Adrenal gland (tissue), 19 donors: ENCODE measurements around the gene ECE2. TPM values are rescaled to one million over a fixed set of nuclear protein-coding genes. Genes with fewer than 3 reads are reported as not detected.

Experiments
- DNase-seq, 7 donors: peaks; one replicate each; pipeline ENCODE4 v3.0.0-alpha.2; 2019 to 2020
- H3K27ac ChIP-seq, 5 donors: fragments of 200-600 bp; sonication (generic) in 4 of 5; 1 replicate in 3 of 5; 2 replicates in 2 of 5; pipeline versions ENCODE4 v1.5.1 to v1.8.0; 2016 to 2020; ENCODE audit warnings: mild to moderate bottlenecking in 1 of 5
- H3K27me3 ChIP-seq: fragments of 200-600 bp; 2 replicates; pipeline ENCODE4 v1.8.0; 2021
- H3K36me3 ChIP-seq, 2 donors: fragments of 200-600 bp; replicated peaks in 1 of 2; 1 replicate in 1 of 2; 2 replicates in 1 of 2; pipeline versions ENCODE4 v1.5.1 to v1.8.0; 2018 to 2022
- H3K4me1 ChIP-seq, 2 donors: fragments of 200-600 bp; replicated peaks in 1 of 2; 1 replicate in 1 of 2; 2 replicates in 1 of 2; pipeline versions ENCODE4 v1.5.1 to v1.8.0; 2018 to 2021
- H3K4me3 ChIP-seq, 4 donors: fragments of 200-600 bp; sonication (generic) in 3 of 4; one replicate each; pipeline ENCODE4 v1.5.1; 2016 to 2018
- H3K9me3 ChIP-seq, 3 donors: fragments of 200-600 bp; sonication (generic) in 1 of 3; replicated peaks in 1 of 3; 1 replicate in 2 of 3; 2 replicates in 1 of 3; pipeline versions ENCODE4 v1.5.1 to v1.8.0; 2016 to 2021
- POLR2A ChIP-seq, 2 donors: fragments of 450-650 bp; IDR thresholded peaks; one replicate each; pipeline ENCODE4 v1.6.1; 2017; ENCODE audit warnings: antibody characterized with exemption in 2 of 2, mild to moderate bottlenecking in 2 of 2, moderate library complexity in 1 of 2
- WGBS, 4 donors: extraction: QIAGEN DNeasy Blood & Tissue Kit in 2 of 4; methylation state at CpG; one replicate each; pipeline versions ENCODE4 v1.1.5 to v1.1.7; 2013 to 2017; 5-methylcytosine and 5-hydroxymethylcytosine counted together
- intact Hi-C, 2 donors: fragments of 100-400 bp; cut with DNase I; formaldehyde crosslinking; loops; one replicate each; pipeline versions ENCODE4 v1.14.1 to v1.15.0; 2022 to 2023
- long read RNA-seq, 10 donors: library from polyadenylated mRNA in 3 of 10; unstranded in 2 of 10; stranded (forward) in 1 of 10; transcript quantifications; one replicate each; pipeline ENCODE4 v2.0.0 and lab custom pipeline, GENCODE V29; 2021 to 2026
- polyA plus RNA-seq, 3 donors: library from polyadenylated mRNA; stranded (reverse); fragments of 200-250 nt in 2 of 3; fragments of 350-450 nt in 1 of 3; fragmentation: Illumina TruSeq in 1 of 3; extraction: RNeasy Lipid Tissue Mini Kit (QIAGEN cat#74804) in 1 of 3; gene quantifications; one replicate each; pipeline ENCODE4 v1.2.3, GENCODE V29; 2013 to 2014
- total RNA-seq, 9 donors: library from RNA; depleted of rRNA in 4 of 9; stranded (reverse); fragments of >200 nt in 4 of 9; fragments of 120-200 nt in 1 of 9; fragmentation: NEBNext Ultra II Directional in 1 of 9; extraction: Animal tissue kit (Norgen Biotek cat#: 25700) in 1 of 9; gene quantifications; one replicate each; pipeline versions ENCODE4 v1.1.0 to v1.2.4, GENCODE V29; 2013 to 2023
- TF ChIP-seq, protein P1 (sequence below), 6 experiments: fragments of 450-650 bp in 4 of 6; fragments of 200-600 bp in 2 of 6; sonication (generic) in 1 of 6; IDR thresholded peaks; 1 replicate in 5 of 6; 2 replicates in 1 of 6; pipeline versions ENCODE4 v1.5.1 to v1.8.0; 2016 to 2021; ENCODE audit warnings: antibody characterized with exemption in 6 of 6, mild to moderate bottlenecking in 2 of 6, moderate library complexity in 1 of 6
- donor health status: healthy with polysubstance abuse.
- donor health status: Bipolar disorder and iron deficiency.
- donor health status: DM: yes; HTN: yes; CAD: no.
- donor health status: DM: no; HTN: no; CAD: no.
- donor health status: DM: no; HTN: no; CAD: no.
- donor health status: DM: yes; HTN: yes; CAD: no.

The ECE2 gene
- total RNA-seq (1 to 10 TPM in 3 of 9 donors, under 1 TPM in 2, not detected in 4; 0.27 to 9.3 (median 4.5) TPM), polyA plus RNA-seq (10 to 100 TPM in 1 of 3 donors, 1 to 10 TPM in 2; 3.0 to 15.2 (median 8.2) TPM)
- long read RNA-seq, donor 1, result 0 reads
- long read RNA-seq, donor 2, result 0 reads
- long read RNA-seq, donor 3, result 0 reads
- long read RNA-seq, donor 4, result 0 reads
- long read RNA-seq, donor 5, result 0 reads
- long read RNA-seq, donor 6, partial matches to known transcripts, result 1 of 4 reads
- long read RNA-seq, donor 6, other reads (novel, unspliced or antisense), result 3 of 4 reads
- long read RNA-seq, donor 7, result 0 reads
- long read RNA-seq, donor 8, result 0 reads
- long read RNA-seq, donor 9, result 0 reads
- long read RNA-seq, donor 10, result 0 reads

DNA sequence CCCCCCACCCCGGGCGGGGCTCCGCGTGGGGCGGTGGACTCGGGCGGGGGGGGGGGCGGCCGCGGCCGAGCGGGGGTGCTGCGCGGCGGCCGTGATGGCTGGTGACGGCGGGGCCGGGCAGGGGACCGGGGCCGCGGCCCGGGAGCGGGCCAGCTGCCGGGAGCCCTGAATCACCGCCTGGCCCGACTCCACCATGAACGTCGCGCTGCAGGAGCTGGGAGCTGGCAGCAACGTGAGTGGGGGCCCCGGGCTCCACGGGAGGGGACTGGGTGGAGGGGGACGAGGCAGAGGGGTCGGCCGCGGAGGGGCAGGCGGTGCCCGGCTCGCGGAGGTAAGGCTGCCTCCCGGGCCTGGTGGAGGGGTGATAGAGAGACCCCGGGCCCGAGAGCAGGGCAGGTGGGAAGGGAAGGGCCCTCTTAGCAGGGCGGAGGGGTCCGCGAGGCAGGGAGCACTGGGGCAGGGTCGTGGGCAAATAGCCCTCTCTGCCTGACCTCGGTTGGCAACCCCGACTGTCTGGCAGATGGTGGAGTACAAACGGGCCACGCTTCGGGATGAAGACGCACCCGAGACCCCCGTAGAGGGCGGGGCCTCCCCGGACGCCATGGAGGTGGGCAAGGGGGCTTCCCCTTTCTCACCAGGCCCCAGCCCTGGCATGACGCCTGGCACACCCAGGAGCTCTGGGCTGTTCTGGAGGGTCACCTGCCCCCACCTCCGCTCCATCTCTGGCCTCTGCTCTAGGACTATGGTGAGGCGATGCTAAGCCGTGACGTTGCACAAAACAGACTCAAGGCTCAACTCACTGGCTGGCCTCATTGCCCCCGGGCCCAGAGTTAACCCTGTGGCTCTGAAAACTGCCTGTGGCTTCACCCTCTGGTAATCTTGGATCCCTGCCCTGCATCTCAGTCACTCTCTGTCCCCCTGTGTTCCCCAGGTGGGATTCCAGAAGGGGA is at the start of gene ECE2:
Gene ECE2 (plus strand): TSS at position 62 of the 950 bp plus-strand sequence. CDS start 132 bp downstream, at position 194.
- TF ChIP-seq, protein P1, sequence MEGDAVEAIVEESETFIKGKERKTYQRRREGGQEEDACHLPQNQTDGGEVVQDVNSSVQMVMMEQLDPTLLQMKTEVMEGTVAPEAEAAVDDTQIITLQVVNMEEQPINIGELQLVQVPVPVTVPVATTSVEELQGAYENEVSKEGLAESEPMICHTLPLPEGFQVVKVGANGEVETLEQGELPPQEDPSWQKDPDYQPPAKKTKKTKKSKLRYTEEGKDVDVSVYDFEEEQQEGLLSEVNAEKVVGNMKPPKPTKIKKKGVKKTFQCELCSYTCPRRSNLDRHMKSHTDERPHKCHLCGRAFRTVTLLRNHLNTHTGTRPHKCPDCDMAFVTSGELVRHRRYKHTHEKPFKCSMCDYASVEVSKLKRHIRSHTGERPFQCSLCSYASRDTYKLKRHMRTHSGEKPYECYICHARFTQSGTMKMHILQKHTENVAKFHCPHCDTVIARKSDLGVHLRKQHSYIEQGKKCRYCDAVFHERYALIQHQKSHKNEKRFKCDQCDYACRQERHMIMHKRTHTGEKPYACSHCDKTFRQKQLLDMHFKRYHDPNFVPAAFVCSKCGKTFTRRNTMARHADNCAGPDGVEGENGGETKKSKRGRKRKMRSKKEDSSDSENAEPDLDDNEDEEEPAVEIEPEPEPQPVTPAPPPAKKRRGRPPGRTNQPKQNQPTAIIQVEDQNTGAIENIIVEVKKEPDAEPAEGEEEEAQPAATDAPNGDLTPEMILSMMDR (IDR thresholded peaks at IDR 0.05), result no peak
- no peak for TF ChIP-seq POLR2A (IDR thresholded peaks at IDR 0.05)
- DNase-seq, result peak in 4 of 7 donors; percentile 46 to 70 (median 50)
- Histone ChIP-seq H3K27ac (peak within 1 kb of the TSS in 1 of 5 donors; percentile 73), H3K9me3 (no peaks in the 10 kb centered on the region), H3K4me3 (peak within 1 kb of the TSS in 1 of 4 donors; percentile 33), H3K36me3 (no peaks in the 10 kb centered on the region), H3K27me3 (peaks cover 6% of the 10 kb centered on the region), H3K4me1 (no peaks in the 10 kb centered on the region)
- WGBS, 4 donors, result 13 to 17% methylated on average over 53 to 57 of the region's 65 CpGs; no CpG with 5 or more reads in 2 of the 4 donors
- intact Hi-C loops, result no loop called here

DNA sequence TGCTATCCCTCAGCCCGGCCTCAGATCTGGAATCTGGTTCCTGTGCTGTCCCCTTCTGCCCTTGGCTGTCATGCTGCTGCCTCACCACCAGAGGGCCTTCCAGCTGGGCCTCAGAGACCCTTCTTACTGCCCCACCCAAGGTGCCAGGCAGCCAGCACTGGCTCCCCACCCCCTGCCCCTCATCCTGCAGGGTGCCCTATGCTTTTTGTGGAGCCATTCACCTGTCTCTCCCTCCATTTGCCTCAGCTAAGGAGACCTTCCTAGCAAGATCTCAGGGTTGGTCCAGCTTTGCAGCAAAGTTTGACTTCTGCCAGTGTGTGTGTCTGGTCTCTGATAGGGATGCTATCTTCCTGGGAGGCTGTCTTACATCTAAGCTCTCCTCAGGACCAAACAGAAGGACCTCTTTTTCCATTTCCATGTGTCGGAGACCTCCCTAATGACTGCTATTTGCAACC is 48.3 kb upstream of the ECE2 start:
- Histone ChIP-seq H3K4me3 (no peak overlapping the region), H3K27ac (no peak overlapping the region), H3K27me3 (peaks cover 11% of the 10 kb centered on the region), H3K4me1 (peaks cover 15 to 30% of the 10 kb centered on the region in 2 donors), H3K36me3 (no peaks in the 10 kb centered on the region), H3K9me3 (no peaks in the 10 kb centered on the region)
- TF ChIP-seq, protein P1 (IDR thresholded peaks at IDR 0.05), result peak; percentile 59 to 78 (median 66)
- TF ChIP-seq POLR2A (IDR thresholded peaks at IDR 0.05), result no peak
- 38 to 93% (median 66%) methylated on average over 1 to 2 of the region's 2 CpGs for WGBS, 4 donors
- peak in 2 of 7 donors; percentile 40 to 49 for DNase-seq
- intact Hi-C loops, result no loop called here

DNA sequence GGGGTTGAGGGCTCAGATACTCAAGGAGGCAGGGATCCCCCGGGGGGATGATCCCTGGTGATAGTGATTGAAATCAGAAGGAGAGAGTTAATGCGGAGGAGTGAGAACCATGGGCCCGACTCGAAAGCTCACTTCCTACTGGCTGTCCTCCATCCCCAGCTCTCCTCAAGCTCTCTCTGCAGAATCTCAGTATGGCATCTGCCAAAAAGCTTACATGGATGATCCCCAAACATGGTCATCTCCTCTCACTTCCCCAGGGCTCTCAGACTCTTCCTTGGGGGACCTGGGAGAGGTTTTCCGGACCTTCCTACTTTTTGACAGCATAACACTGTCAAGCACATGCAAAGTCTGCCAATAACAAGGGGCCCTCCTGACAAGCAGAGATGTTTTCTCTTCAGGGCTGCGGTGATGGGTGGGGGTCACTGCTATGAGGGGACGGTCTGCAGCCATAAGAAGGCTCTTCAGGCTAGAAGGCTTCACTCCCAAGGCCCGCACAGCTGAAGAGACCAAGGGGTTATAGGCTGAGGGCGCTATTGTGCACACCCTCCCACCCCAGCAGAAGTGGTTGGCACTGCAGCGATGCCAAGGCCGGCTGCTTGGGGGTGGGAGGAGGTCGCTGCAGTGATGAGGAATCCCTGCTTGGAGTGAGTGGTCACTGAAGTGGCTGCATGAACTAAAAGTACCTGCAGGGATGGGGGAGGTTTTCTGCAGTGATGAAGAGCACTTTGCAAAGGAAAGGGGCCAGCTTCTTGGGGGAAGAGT is 47.3 kb upstream of the ECE2 start:
- no peaks in the 10 kb centered on the region for H3K9me3 ChIP-seq
- H3K36me3 ChIP-seq, result no peaks in the 10 kb centered on the region
- H3K27ac ChIP-seq, result peak overlapping the region in 1 of 5 donors; percentile 30
- 42 to 54% (median 52%) methylated on average over 6 to 12 of the region's 12 CpGs for WGBS, 4 donors
- no peak for DNase-seq
- H3K4me1 ChIP-seq, result peaks cover 15 to 38% of the 10 kb centered on the region in 2 donors
- intact Hi-C loops, result no loop called here
- peaks cover 11% of the 10 kb centered on the region for H3K27me3 ChIP-seq
- no peak for TF ChIP-seq POLR2A (IDR thresholded peaks at IDR 0.05)
- TF ChIP-seq, protein P1 (IDR thresholded peaks at IDR 0.05), result no peak
- H3K4me3 ChIP-seq, result peak overlapping the region in 1 of 4 donors; percentile 80
